ENCODE data around the gene GZF1.

The GZF1 gene
- 25.9 to 90.1 (median 29.8) reads per million in 9 experiments for total RNA-seq

DNA sequence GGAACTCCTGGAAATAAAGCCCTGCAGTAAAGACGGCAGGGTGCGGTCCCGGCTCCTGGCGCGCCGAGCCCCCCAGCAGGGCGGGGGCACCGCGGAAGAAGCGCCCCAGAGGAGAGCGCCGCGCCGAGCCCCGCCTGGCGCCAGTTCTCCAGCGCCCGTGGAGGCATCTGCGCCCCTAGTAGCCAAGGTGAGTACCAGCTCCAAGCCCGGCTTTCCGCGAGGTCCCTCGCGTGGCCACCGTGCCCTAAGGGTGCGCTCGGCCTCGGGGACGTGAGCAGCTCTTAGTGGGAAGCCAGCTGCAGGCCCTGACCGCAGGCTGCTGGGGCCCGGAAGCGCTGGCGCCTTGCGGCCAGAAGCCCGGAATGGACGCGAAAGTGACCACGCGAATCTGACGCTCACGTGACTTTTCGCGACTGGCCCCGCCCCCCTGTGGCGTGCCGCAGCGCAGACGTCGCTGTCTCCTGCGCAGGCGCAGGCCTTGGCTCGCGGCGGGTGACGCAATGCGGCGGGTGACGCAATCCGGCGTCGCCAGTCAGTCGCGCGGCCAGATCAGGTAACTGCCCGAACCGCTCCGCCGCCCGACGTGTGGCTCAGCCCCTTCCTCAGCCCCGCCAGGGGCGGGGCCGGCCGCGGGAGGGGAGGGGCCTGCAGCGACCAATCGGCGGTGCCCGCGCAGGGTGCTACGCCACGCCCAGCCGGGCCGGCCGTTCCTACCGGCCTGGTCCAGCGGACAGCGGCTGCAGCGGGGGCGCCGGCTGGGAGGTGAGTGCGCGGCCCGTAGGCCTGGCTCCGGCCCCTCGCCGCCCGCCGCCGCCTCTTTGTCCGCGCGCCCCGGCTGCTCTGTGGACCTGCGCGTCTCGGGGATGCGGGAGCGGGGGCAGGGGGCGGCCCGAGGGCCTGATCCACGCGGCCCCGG, at the start of gene GZF1:
TSS of gene GZF1 (plus strand) at position 707 of the 916 bp plus-strand sequence. CDS start 2,202 bp downstream, outside the sequence.
- DNase-seq (peak; percentile 98 to 99 (median 99)), ATAC-seq (replicated peaks) (peak; percentile 70)
- Mint-ChIP-seq H3K4me3 (peak within 1 kb of the TSS; percentile 98), H3K27ac (peak within 1 kb of the TSS; percentile 99), H3K9me3 (no peaks in the 10 kb centered on the region), H3K27me3 (no peaks in the 10 kb centered on the region), H3K4me1 (ENCODE audit: low read depth in 2 of 2) (peaks cover 38 to 41% of the 10 kb centered on the region in 2 donors), H3K36me3 (ENCODE audit: insufficient read depth) (peaks cover 45% of the 10 kb centered on the region)

GRCh38 chr20:23313271-23313670, 48.7 kb upstream of the GZF1 start:
- DNase-seq, result no peak
- H3K9me3 Mint-ChIP-seq, result no peaks in the 10 kb centered on the region
- ATAC-seq (replicated peaks), result no peak
- no peak overlapping the region for H3K27ac Mint-ChIP-seq
- H3K4me1 Mint-ChIP-seq (ENCODE audit: low read depth in 2 of 2), result no peaks in the 10 kb centered on the region
- no peak overlapping the region for H3K4me3 Mint-ChIP-seq
- H3K36me3 Mint-ChIP-seq (ENCODE audit: insufficient read depth), result no peaks in the 10 kb centered on the region
- H3K27me3 Mint-ChIP-seq, result peaks cover 37 to 76% of the 10 kb centered on the region in 2 donors

DNA sequence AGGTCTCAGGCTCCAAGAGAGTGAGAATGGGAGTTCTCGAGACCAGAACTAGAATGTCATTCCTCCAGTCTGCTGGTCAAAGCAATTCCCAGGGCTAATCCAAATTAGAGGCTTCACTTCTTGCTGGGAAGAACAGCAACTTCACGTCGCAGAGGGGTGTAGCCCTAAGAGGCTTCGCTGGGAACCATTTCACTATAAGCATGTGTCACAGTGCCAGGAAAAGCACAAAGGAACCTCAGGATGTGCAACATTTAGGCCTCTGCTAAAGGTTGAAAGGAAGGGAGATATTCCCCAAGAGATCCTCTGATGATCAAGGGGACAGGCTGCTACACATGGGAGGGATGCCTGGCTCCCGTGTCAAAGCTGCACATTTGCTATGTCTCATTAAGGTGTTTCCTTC, 47.3 kb upstream of the GZF1 start:
- Mint-ChIP-seq H3K9me3 (no peaks in the 10 kb centered on the region), H3K27me3 (peaks cover 50 to 85% of the 10 kb centered on the region in 2 donors), H3K4me1 (ENCODE audit: low read depth in 2 of 2) (no peaks in the 10 kb centered on the region), H3K27ac (no peak overlapping the region), H3K4me3 (no peak overlapping the region), H3K36me3 (ENCODE audit: insufficient read depth) (peaks cover 2% of the 10 kb centered on the region)
- ATAC-seq (replicated peaks) (no peak), DNase-seq (no peak)

DNA sequence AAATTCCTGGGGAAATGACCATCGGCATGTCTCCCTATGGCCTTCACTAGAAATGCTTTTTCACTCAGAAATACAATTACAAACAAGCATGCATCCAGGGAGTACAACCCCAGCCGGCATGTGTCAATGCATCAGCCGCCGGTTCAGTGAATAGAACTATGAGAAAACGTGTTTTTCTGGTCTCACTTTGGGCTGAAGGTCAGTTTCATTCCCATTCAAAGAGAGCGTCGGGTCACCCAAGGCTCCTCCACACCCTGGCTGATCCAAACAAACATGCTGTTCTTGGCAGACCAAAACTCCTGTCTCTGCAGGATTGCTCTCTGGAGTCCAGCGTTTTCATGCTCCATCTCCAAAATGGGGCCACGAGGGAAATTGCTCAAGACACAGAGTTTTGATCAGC, 46.9 kb upstream of the GZF1 start:
- H3K27ac Mint-ChIP-seq, result no peak overlapping the region
- H3K36me3 Mint-ChIP-seq (ENCODE audit: insufficient read depth), result peaks cover 2% of the 10 kb centered on the region
- DNase-seq (no peak), ATAC-seq (replicated peaks) (no peak)
- H3K9me3 Mint-ChIP-seq, result no peaks in the 10 kb centered on the region
- peaks cover 50 to 83% of the 10 kb centered on the region in 2 donors for H3K27me3 Mint-ChIP-seq
- H3K4me1 Mint-ChIP-seq (ENCODE audit: low read depth in 2 of 2), result no peaks in the 10 kb centered on the region
- H3K4me3 Mint-ChIP-seq, result no peak overlapping the region

DNA sequence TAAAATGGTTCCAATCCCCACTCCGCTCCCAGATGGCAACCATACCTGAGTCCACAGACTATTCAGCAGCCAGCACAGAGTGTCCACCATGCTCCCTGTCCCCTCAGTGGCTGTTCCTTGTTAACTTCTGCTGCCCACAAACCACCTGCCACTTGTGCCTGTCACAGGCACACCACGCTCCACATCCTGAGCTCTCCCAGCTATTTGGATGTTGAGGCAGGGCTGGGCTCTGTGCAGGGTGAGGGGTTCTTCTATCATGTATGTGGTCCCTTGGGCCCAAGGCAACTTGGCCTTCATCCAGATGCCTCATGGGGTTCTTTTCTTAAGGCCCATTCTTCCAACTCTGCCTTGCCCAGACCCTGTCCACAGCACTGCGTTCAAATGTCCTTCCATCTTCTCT, 45.4 kb upstream of the GZF1 start:
- Mint-ChIP-seq H3K4me3 (no peak overlapping the region), H3K9me3 (no peaks in the 10 kb centered on the region), H3K27ac (no peak overlapping the region), H3K4me1 (ENCODE audit: low read depth in 2 of 2) (no peaks in the 10 kb centered on the region), H3K36me3 (ENCODE audit: insufficient read depth) (peaks cover 2% of the 10 kb centered on the region), H3K27me3 (peaks cover 47 to 86% of the 10 kb centered on the region in 2 donors)
- DNase-seq (no peak), ATAC-seq (replicated peaks) (no peak)

- H3K9me3 Mint-ChIP-seq, result no peaks in the 10 kb centered on the region
- DNase-seq (no peak), ATAC-seq (replicated peaks) (no peak)
- no peak overlapping the region for H3K27ac Mint-ChIP-seq
- H3K36me3 Mint-ChIP-seq (ENCODE audit: insufficient read depth), result peaks cover 2% of the 10 kb centered on the region
- no peaks in the 10 kb centered on the region for H3K4me1 Mint-ChIP-seq (ENCODE audit: low read depth in 2 of 2)
- no peak overlapping the region for H3K4me3 Mint-ChIP-seq
- H3K27me3 Mint-ChIP-seq, result peaks cover 50 to 86% of the 10 kb centered on the region in 2 donors
Measured at GRCh38 chr20:23317081-23317480, 44.9 kb upstream of the GZF1 start.

- no peak overlapping the region for H3K27ac Mint-ChIP-seq
- H3K9me3 Mint-ChIP-seq, result no peaks in the 10 kb centered on the region
- H3K4me1 Mint-ChIP-seq (ENCODE audit: low read depth in 2 of 2), result no peaks in the 10 kb centered on the region
- no peak for DNase-seq
- no peak overlapping the region for H3K4me3 Mint-ChIP-seq
- H3K36me3 Mint-ChIP-seq (ENCODE audit: insufficient read depth), result peaks cover 2% of the 10 kb centered on the region
- H3K27me3 Mint-ChIP-seq, result peaks cover 46 to 81% of the 10 kb centered on the region in 2 donors
- no peak for ATAC-seq (replicated peaks)
Measured at GRCh38 chr20:23318347-23318746, 43.6 kb upstream of the GZF1 start.

DNA sequence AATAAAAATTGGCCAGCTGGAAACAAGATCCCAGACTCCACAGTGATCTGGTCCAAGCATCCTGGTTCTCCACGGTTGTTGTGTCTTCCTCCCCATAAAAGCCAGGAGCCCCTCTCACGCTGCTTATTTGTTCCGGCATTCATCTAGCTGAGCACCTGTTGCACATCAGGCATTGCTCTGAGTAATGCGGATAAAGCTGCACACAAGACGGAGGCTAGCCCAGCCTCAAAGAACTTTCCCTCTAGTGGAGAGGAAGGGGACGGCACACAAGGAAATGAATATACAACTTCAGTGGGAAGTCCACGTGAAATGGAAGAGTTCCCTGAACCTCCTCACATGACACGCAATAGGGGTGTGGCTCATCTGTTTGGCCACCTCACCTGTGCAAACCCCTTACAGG, 41.7 kb upstream of the GZF1 start:
- ATAC-seq (replicated peaks) (no peak), DNase-seq (no peak)
- Mint-ChIP-seq H3K36me3 (ENCODE audit: insufficient read depth) (peaks cover 2% of the 10 kb centered on the region), H3K27ac (no peak overlapping the region), H3K27me3 (peaks cover 50 to 75% of the 10 kb centered on the region in 2 donors), H3K9me3 (no peaks in the 10 kb centered on the region), H3K4me3 (no peak overlapping the region), H3K4me1 (ENCODE audit: low read depth in 2 of 2) (no peaks in the 10 kb centered on the region)

GRCh38 chr20:23325107-23325506, 36.9 kb upstream of the GZF1 start:
- DNase-seq (no peak), ATAC-seq (replicated peaks) (no peak)
- Mint-ChIP-seq H3K9me3 (no peaks in the 10 kb centered on the region), H3K4me3 (no peak overlapping the region), H3K4me1 (ENCODE audit: low read depth in 2 of 2) (no peaks in the 10 kb centered on the region), H3K27ac (no peak overlapping the region), H3K36me3 (ENCODE audit: insufficient read depth) (no peaks in the 10 kb centered on the region), H3K27me3 (peaks cover 23 to 38% of the 10 kb centered on the region in 2 donors)

DNA sequence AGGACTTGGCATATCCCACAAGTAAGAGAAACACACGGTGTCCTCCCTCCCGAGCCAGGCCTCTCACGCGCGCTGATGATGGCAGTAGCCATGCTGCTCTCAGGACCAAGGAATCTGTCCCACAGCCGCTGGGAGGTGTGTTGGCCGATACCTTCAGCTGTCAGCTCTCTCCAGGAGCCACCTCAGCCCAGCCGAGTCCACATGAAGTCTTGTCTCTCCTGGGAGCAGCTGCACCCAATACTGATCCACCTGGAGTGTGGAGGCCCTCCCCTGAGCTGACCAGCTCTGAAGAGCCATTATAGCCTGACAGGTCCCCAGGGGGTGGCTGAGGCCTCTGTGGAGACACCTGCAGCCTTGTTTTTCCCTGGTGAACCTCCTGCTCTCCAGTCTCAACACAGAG, 35.2 kb upstream of the GZF1 start:
- Mint-ChIP-seq H3K27ac (no peak overlapping the region), H3K27me3 (peaks cover 12 to 31% of the 10 kb centered on the region in 2 donors), H3K4me3 (no peak overlapping the region), H3K36me3 (ENCODE audit: insufficient read depth) (no peaks in the 10 kb centered on the region), H3K4me1 (ENCODE audit: low read depth in 2 of 2) (no peaks in the 10 kb centered on the region), H3K9me3 (no peaks in the 10 kb centered on the region)
- ATAC-seq (replicated peaks) (no peak), DNase-seq (no peak)

DNA sequence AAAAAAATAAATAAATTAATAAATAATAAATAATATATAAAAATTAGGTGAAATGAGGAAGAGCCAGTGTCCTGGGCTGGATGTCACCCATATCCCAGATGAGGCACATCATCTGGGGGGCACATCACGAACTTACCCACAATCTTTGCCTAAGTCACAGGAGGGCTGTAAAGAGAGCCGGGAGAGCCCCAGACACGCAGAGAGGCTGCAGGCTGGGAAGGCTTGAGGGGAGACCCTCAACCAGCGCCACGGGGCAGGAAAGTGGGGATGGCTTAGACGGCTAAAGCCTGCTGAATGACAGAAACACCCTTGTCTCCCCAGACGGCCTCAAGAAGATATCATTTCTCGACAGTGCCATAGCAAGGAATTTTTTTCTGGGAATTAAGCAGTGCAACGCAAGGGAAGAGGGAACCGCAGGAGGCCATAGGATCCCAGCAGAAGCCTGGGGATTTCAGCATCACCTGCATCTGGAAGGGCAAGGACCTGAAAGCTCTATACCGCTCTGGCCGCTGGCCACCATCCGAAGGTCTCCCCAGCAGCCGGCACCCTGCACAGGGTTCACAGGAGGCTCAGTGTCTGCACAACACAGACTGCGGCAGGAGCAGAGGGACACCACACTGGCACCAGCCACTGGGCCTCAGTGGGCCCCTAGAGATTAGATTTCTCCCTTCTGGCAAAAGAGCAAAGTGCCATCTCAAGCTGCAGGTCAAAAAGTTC, 34.2 kb upstream of the GZF1 start:
- Mint-ChIP-seq H3K4me3 (no peak overlapping the region), H3K4me1 (ENCODE audit: low read depth in 2 of 2) (no peaks in the 10 kb centered on the region), H3K9me3 (no peaks in the 10 kb centered on the region), H3K36me3 (ENCODE audit: insufficient read depth) (no peaks in the 10 kb centered on the region), H3K27ac (peak overlapping the region in 1 of 2 donors; percentile 11), H3K27me3 (peaks cover 7 to 24% of the 10 kb centered on the region in 2 donors)
- ATAC-seq (replicated peaks) (no peak), DNase-seq (no peak)

DNA sequence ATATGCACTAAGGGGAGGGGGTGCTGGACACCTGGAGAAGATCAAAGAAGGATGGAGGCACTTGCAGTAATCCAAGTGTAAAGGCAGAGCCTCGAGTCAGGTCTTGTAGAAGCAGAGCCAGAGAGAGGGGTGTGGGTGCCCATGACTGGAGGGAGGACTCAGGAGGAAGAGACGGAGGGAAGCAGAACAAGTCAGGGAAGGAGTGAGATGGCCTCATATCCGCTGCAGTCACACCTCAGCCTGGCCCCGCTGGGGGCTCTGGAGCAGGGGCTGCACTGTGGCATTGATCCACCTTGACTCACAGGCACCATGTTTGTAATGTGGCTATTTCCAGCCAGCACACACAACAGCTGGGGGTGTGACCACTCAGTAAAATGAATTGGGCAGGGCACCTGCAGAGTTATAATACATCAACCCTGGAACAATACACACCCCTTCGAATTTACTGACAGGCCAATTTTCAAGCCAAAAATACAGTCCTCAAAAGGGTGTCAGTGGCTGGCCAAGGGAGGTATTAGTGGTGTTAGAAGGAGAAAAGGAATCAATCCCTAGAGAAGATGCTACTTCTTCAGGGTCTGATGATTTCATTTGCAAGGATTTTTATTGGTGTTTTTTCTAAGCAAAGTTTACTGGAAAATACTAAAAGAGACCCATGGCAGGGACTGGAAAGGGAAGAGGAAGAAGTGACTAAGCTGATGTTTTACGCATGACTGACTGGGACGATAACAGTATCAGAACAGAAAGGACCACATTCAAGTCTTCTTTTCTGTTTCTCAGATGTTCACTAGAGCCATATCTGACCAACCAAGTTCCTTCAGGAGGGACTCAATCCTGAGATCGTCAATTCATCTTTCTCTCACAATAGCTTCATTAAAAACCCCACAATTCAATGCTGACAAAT, 30.3 kb upstream of the GZF1 start:
- no peak overlapping the region for H3K27ac Mint-ChIP-seq
- H3K27me3 Mint-ChIP-seq, result peaks cover 0 to 9% of the 10 kb centered on the region in 2 donors
- no peak for ATAC-seq (replicated peaks)
- H3K4me3 Mint-ChIP-seq, result no peak overlapping the region
- H3K36me3 Mint-ChIP-seq (ENCODE audit: insufficient read depth), result no peaks in the 10 kb centered on the region
- H3K4me1 Mint-ChIP-seq (ENCODE audit: low read depth in 2 of 2), result peaks cover 4 to 6% of the 10 kb centered on the region in 2 donors
- H3K9me3 Mint-ChIP-seq, result no peaks in the 10 kb centered on the region
- DNase-seq, result no peak

- Mint-ChIP-seq H3K27ac (no peak overlapping the region), H3K4me1 (ENCODE audit: low read depth in 2 of 2) (peaks cover 4 to 6% of the 10 kb centered on the region in 2 donors), H3K36me3 (ENCODE audit: insufficient read depth) (no peaks in the 10 kb centered on the region), H3K4me3 (no peak overlapping the region), H3K9me3 (no peaks in the 10 kb centered on the region), H3K27me3 (peaks cover 0 to 9% of the 10 kb centered on the region in 2 donors)
- DNase-seq (no peak), ATAC-seq (replicated peaks) (no peak)
Measured at GRCh38 chr20:23332467-23332866, 29.5 kb upstream of the GZF1 start.

All from effector memory CD8-positive, alpha-beta T cell (primary cell).